Esophagus mucosa (tissue), 1 donor: ENCODE data around the gene STAG3. TPM values are rescaled to one million over a fixed set of nuclear protein-coding genes. Genes with fewer than 3 reads are reported as not detected.
A peak's percentile ranks its signal among the peaks of the same experiment; 100 is the strongest.

Experiments used
- ATAC-seq: fragments of 200-7000 bp; cut with Tn5 transposase; one replicate; pipeline ENCODE4 v1.9.1; 2020
- total RNA-seq: library from RNA; stranded (reverse); gene quantifications from one replicate; pipeline ENCODE4 v1.2.4, GENCODE V29; 2023
- donor health status: DM: yes; HTN: yes; CAD: no.

STAG3 gene
- total RNA-seq, 1 donor from 2014 or later, result 0.48 TPM

GRCh38 chr7:100154651-100155491, 22.8 kb upstream of the STAG3 start:
- ATAC-seq, result no peak

DNA sequence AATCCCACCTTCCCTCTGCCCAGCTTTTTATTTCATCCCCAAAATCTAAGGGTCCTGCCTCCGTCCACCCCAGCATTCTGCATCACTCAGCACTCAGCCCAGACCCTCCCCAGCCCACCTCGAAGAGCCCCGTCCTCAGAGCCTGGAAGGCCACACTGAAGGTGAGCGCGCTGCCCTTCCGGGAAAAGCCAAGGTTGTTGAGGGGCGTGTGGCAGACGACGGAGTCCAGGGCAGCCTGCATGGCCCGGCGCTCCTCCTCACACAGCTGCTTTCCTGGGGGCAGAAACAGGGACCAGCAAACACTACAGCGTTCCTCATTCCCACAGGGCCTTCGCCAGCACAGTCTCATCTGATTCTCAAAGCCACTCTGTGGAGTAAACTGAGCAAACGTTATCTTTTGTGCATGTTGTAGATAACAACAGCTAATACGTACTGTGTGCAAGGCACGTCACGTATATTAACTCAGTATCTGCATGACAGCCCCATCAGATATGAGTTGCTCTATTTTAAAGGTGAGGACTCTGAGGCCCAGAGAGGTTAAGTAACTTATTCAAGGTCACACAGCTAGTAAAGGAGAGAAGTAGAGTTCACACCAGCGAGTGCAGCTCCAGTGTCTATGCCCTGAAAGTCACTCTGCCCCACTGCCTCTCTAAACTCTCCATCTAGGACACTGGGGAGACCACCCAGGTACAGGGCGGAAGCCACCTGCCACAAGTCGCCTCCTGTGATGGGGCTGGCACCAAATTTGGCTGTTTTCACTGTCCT, 22.0 kb upstream of the STAG3 start:
- ATAC-seq, result no peak

DNA sequence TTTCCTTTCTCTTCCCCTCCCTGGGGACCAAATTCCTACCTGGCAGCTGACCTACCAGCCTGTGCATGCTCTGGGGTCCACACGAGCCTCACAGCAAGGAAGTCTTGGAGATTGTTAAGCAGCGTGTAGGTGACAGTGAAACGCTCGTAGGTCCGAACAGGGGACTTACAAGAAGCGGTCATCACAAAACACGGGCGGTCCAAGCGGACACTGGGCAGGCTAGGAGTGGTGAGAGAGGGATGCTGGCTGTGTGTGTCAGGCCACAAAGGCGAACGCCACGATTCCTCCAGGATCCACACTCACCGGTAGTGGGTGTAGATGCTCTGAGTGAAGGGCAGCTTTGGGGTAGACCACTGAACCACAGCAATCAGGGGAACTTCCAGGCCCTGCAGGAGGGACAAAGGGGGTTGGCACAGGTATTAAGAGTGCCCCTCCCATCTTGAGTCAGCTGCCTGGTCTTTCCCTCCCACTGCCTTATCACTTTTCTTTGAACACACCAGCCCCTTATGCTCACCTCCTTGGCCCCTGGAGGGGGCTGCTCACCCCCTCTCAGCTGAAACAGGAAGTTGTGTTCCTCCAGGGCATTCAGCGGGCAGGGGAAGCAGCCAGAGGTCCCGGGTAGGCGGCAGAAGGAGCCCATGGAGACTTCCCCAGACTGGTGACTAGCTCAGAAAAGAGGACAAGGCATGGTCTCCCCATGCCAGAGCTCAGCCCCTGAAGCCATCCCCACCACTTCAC, 21.2 kb upstream of the STAG3 start:
- ATAC-seq, result no peak

DNA sequence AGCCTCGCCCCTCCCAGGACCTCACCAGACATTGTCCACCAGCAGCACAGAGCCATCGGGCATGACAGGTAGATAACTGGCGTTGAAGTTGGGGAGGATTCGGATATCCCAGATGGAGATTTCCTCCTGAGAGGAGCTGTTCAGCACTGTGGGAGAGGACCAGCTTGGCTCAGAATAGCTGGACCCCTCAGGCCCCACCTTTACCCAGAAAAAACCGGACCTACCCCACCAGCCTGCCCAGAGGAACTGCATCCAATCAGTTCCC, 20.7 kb upstream of the STAG3 start:
- ATAC-seq, result no peak

- peak; percentile 77 for ATAC-seq
Measured at GRCh38 chr7:100157334-100158228, 20.1 kb upstream of the STAG3 start.

DNA sequence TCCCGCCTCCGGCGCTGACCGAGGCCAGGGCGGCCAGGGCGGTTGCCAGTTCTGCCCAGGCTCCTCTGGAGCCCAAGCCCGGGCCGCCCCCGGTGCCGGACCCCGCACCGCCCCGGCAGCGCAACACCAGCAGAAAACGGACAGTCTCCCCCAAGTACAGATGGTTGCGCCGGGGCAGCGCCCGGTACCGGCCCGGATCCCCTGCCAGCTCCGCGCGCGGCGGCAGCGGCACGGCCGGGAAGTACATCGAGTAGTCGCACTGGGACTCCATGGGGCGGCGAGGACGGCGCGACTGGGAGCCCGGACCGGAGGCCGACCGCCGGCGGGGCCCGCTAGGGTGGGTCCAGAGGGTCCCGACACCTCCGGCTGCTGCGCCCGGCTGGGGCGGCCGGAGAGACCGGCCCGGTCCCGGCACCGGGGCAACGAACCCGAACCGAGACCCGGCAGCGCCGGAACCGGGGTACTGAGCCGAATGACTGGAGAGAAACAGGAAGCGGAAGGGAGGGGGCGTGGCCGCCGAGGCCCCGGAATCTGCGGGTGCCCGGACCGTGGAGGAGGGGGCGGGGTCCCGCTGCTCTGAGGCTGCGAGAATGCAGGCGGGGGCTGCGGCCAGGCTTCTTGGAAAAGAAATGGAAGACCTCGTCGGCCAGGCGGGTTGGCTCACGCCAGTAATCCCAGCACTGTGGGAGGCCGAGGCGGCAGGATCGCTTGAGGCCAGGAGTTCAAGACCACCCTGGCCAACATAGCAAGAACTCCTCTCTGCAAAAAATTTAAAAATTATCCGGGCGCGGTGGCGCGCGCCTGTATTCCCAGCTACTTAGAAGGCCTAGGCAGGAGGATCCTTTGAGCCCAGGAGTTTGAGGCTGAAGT, 19.3 kb upstream of the STAG3 start, which contains the start of gene TRAPPC14:
TRAPPC14 (minus strand) TSS at position 495 of the 870 bp plus-strand sequence; CDS start at position 271, 224 bp downstream.
- peak; percentile 65 for ATAC-seq

DNA sequence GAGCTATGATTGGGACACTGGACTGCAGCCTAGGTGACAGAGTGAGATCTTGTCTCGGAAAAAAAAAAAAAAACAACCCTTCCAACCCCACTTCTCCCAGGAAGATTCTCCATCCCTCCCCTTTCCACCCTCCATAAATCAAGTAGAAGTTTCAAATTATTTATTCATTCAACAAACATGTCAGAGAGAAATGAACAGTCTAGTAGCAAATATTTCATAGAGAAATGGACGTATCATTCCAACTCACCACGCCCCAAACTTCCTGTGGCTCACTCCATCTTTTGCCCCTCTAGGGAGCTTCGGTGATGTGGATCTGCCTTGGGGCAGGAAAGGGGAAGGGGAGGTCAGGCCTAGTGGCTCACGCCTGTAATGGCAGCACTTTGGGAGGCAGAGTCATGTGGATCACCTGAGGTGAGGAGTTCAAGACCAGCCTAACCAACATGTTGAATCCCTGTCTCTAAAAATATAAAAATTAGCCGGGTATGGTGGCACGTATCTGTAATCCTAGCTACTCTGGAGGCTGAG, 18.6 kb upstream of the STAG3 start:
- no peak for ATAC-seq

- no peak for ATAC-seq
Measured at GRCh38 chr7:100160067-100160466, 17.7 kb upstream of the STAG3 start.

- peak; percentile 90 for ATAC-seq
Measured at GRCh38 chr7:100163006-100163531, 14.6 kb upstream of the STAG3 start.

GRCh38 chr7:100163871-100164270, 13.8 kb upstream of the STAG3 start:
- no peak for ATAC-seq

- no peak for ATAC-seq
Measured at GRCh38 chr7:100166317-100166940, 11.3 kb upstream of the STAG3 start.

- no peak for ATAC-seq
Measured at GRCh38 chr7:100166970-100167911, 10.5 kb upstream of the STAG3 start.

DNA sequence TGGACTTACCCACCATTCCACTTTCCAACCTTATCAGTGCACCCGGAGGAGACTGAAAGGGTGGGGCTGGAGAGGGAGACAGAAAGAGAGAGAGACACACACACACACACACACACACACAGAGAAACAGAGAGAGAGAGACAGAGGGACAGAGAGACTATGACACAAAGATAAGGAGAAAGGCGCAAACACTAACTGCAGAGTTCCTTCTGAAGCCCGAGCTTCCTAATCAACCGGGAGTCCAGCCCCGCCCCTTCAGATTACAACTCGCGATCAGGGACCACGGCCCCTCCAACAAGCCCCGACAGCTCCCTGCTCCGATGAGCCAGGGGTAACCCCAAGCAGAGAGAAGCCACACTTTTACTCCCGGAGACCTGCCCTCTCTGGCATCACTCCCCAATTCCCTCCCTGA, 9.8 kb upstream of the STAG3 start:
- ATAC-seq, result peak; percentile 8

GRCh38 chr7:100169147-100169850, 8.4 kb upstream of the STAG3 start:
- no peak for ATAC-seq

GRCh38 chr7:100170101-100170897, 7.4 kb upstream of the STAG3 start:
- no peak for ATAC-seq

DNA sequence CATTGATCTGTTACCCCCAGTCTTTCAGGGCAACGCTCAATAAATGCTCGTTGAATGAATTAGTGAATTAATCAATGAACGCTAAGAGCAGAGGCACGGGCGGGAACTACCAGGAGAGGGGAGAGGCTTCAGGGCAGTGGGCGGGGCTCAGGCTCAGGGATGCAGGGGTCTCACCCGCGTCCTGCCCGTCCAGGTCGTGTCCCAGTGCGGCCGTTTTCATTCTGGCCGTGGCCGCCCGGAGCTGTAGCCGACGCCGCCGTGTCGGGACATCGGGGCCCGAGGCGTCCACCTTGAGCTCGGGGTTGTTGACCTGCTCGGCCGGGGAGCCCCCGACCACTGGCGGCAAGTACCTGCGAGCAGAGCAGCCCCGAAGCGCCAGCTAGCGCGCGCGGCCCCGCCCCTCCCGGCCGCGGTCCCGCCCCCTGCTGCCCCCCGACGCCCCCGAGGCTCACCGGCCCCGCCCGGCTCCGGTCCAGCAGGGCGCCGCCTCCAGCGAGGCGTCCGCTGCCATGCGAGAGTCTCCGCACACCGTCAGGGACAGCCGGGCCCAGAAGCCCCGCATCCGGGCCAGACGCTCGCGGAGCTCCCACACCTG, 6.5 kb upstream of the STAG3 start:
- ATAC-seq, result peak; percentile 23

- no peak for ATAC-seq
Measured at GRCh38 chr7:100171840-100172239, 5.9 kb upstream of the STAG3 start.
